PC-9 (cell line): ENCODE data around the gene NOL6. TPM values are rescaled to one million over a fixed set of nuclear protein-coding genes. Genes with fewer than 3 reads are reported as not detected.

Experiments
- BruUV-seq: library from RNA; stranded (reverse); fragments of 400-500 nt; replicated peaks from 2 replicates; lab custom pipeline; 2021; lab: Mats Ljungman, UMichigan
- CTCF ChIA-PET: fragments of 300-600 bp; sonication (Branson Sonifier 250); formaldehyde crosslinking; loops from one replicate; lab custom pipeline; 2022; ENCODE audit warnings: antibody characterized with exemption; lab: Charles Lee
- POLR2A ChIA-PET: fragments of 300-600 bp; sonication (Branson Sonifier 250); formaldehyde crosslinking; loops from one replicate; lab custom pipeline; 2022; ENCODE audit warnings: antibody characterized with exemption; ENCODE audit not compliant: unreplicated experiment; lab: Charles Lee
- DNase-seq, 2 experiments: peaks; one replicate each; pipeline versions ENCODE4 v3.0.0 to v3.0.0-alpha.2; 2015 to 2022; ENCODE audit warnings: mixed read lengths in 1 of 2
- H2AFZ ChIP-seq: fragments of 200-600 bp; sonication (generic); 2 replicates; pipeline ENCODE4 v1.8.1; 2017; ENCODE audit warnings: antibody characterized with exemption
- H3F3A ChIP-seq: fragments of 200-600 bp; sonication (generic); 2 replicates; pipeline ENCODE4 v1.8.1; 2017; ENCODE audit warnings: antibody characterized with exemption, mild to moderate bottlenecking, low read depth; ENCODE audit not compliant: insufficient read depth
- H3K27ac ChIP-seq: fragments of 200-600 bp; sonication (generic); 2 replicates; pipeline ENCODE4 v1.6.1; 2016; ENCODE audit warnings: mixed run types
- H3K27me3 ChIP-seq: fragments of 200-600 bp; sonication (generic); 2 replicates; pipeline ENCODE4 v1.6.1; 2016; ENCODE audit warnings: low read depth, mixed run types; ENCODE audit not compliant: insufficient read depth
- H3K36me3 ChIP-seq: fragments of 200-600 bp; sonication (generic); 2 replicates; pipeline ENCODE4 v1.6.1; 2016; ENCODE audit warnings: low read depth, mixed run types
- H3K4me1 ChIP-seq: fragments of 200-600 bp; sonication (generic); replicated peaks from 2 replicates; pipeline ENCODE4 v1.6.1; 2016; ENCODE audit warnings: mixed run types; ENCODE audit not compliant: insufficient read depth
- H3K4me2 ChIP-seq: fragments of 200-600 bp; sonication (generic); 2 replicates; pipeline ENCODE4 v1.6.1; 2017; ENCODE audit warnings: mixed run types
- H3K4me3 ChIP-seq: fragments of 200-600 bp; sonication (generic); 2 replicates; pipeline ENCODE4 v1.6.1; 2016; ENCODE audit warnings: mixed run types
- H3K79me2 ChIP-seq: fragments of 200-600 bp; sonication (generic); 2 replicates; pipeline ENCODE4 v1.6.1; 2017; ENCODE audit warnings: low read depth, mixed run types
- H3K9me2 ChIP-seq: fragments of 200-600 bp; sonication (generic); 2 replicates; pipeline ENCODE4 v1.8.1; 2017; ENCODE audit warnings: mild to moderate bottlenecking; ENCODE audit not compliant: insufficient read depth
- H3K9me3 ChIP-seq: fragments of 200-600 bp; sonication (generic); 2 replicates; pipeline ENCODE4 v1.8.1; 2016; ENCODE audit warnings: low read depth; ENCODE audit not compliant: insufficient read depth
- H4K20me1 ChIP-seq: fragments of 200-600 bp; sonication (generic); 2 replicates; pipeline ENCODE4 v1.8.1; 2017; ENCODE audit not compliant: insufficient read depth
- CTCF ChIP-seq: fragments of 200-600 bp; sonication (generic); conservative IDR thresholded peaks from 2 replicates; pipeline ENCODE4 v1.6.1; 2017; ENCODE audit warnings: mixed run types, antibody characterized with exemption, mild to moderate bottlenecking, moderate library complexity
- EZH2 ChIP-seq: fragments of 200-600 bp; sonication (generic); IDR thresholded peaks from 2 replicates; pipeline ENCODE4 v1.8.0; 2017; ENCODE audit warnings: antibody characterized with exemption, low read depth
- intact Hi-C: fragments of 100-400 bp; cut with micrococcal nuclease; formaldehyde crosslinking; loops from one replicate; pipeline ENCODE4 v1.10.0; 2022; ENCODE audit not compliant: unreplicated experiment
- total RNA-seq: library from RNA; stranded (reverse); gene quantifications from 2 replicates; pipeline ENCODE4 v1.2.3, GENCODE V29; 2021

The NOL6 gene
- total RNA-seq, 1 experiment from 2014 or later = 15.5 TPM

GRCh38 chr9:33468797-33469621, 4.7 kb downstream of the NOL6 start:
- H3F3A ChIP-seq = no peaks in the 10 kb centered on the region
- no peak for DNase-seq
- H3K4me3 ChIP-seq = no peak overlapping the region
- no peaks in the 10 kb centered on the region for H4K20me1 ChIP-seq
- H3K27me3 ChIP-seq = no peaks in the 10 kb centered on the region
- no peak overlapping the region for H2AFZ ChIP-seq
- H3K9me2 ChIP-seq = no peaks in the 10 kb centered on the region
- H3K36me3 ChIP-seq = 0 out of 2 replicates have a peak, but pooled peaks cover 2% of the 10 kb centered on the region
- H3K9me3 ChIP-seq = no peaks in the 10 kb centered on the region
- H3K79me2 ChIP-seq = peaks cover 24% of the 10 kb centered on the region
- CTCF ChIA-PET = no interaction called here
- no TSS peak for BruUV-seq
- TF ChIP-seq EZH2 = no peak
- no peak for TF ChIP-seq CTCF
- no peak overlapping the region for H3K27ac ChIP-seq
- POLR2A ChIA-PET = no interaction called here
- H3K4me2 ChIP-seq = no peak overlapping the region
- H3K4me1 ChIP-seq = 0 out of 2 replicates have a peak, but pooled peaks cover 10% of the 10 kb centered on the region
- intact Hi-C loops = no loop called here

GRCh38 chr9:33468215-33468730, 5.5 kb downstream of the NOL6 start:
- 0 out of 2 replicates have a peak, but pooled peaks cover 2% of the 10 kb centered on the region for H3K36me3 ChIP-seq
- no peaks in the 10 kb centered on the region for H3K9me3 ChIP-seq
- no TSS peak for BruUV-seq
- no peaks in the 10 kb centered on the region for H3F3A ChIP-seq
- intact Hi-C loops = no loop called here
- H3K4me1 ChIP-seq = 0 out of 2 replicates have a peak, but pooled peaks cover 10% of the 10 kb centered on the region
- H3K27ac ChIP-seq = no peak overlapping the region
- no peaks in the 10 kb centered on the region for H3K9me2 ChIP-seq
- peaks cover 20% of the 10 kb centered on the region for H3K79me2 ChIP-seq
- TF ChIP-seq EZH2 (no peak), CTCF (no peak)
- DNase-seq = no peak
- no peaks in the 10 kb centered on the region for H3K27me3 ChIP-seq
- POLR2A ChIA-PET = no interaction called here
- no peak overlapping the region for H2AFZ ChIP-seq
- CTCF ChIA-PET = no interaction called here
- no peak overlapping the region for H3K4me2 ChIP-seq
- no peak overlapping the region for H3K4me3 ChIP-seq
- H4K20me1 ChIP-seq = no peaks in the 10 kb centered on the region

GRCh38 chr9:33467526-33467925, 6.2 kb downstream of the NOL6 start:
- POLR2A ChIA-PET = interaction anchor here (0.6 kb wide), 1 partner anchor 133 kb away, joined by 3 read pairs; no protein-coding TSS in a partner anchor

More at GRCh38 chr9:33467526-33467925, 6.2 kb downstream of the NOL6 start:
- Histone ChIP-seq H3K36me3 (0 out of 2 replicates have a peak, but pooled peaks cover 2% of the 10 kb centered on the region), H3K9me2 (no peaks in the 10 kb centered on the region), H4K20me1 (no peaks in the 10 kb centered on the region), H3K27ac (no peak overlapping the region), H3K4me2 (no peak overlapping the region), H3K79me2 (peaks cover 12% of the 10 kb centered on the region), H3K4me3 (no peak overlapping the region), H3K4me1 (0 out of 2 replicates have a peak, but pooled peaks cover 7% of the 10 kb centered on the region), H2AFZ (no peak overlapping the region), H3F3A (no peaks in the 10 kb centered on the region), H3K9me3 (no peaks in the 10 kb centered on the region), H3K27me3 (no peaks in the 10 kb centered on the region)
- DNase-seq = no peak
- TF ChIP-seq CTCF = no peak
- no peak for TF ChIP-seq EZH2
- intact Hi-C loops = loop anchor here (2.0 kb wide), 2 partner anchors 181 to 239 kb away; no protein-coding TSS in a partner anchor
- BruUV-seq = no TSS peak
- CTCF ChIA-PET = interaction anchor here (0.6 to 1.8 kb wide), 2 partner anchors 52 to 118 kb away, joined by 4 to 5 read pairs; no protein-coding TSS in a partner anchor
